HepG2 (cell line): ENCODE measurements around the gene FASTK. TPM values are rescaled to one million over a fixed set of nuclear protein-coding genes. Genes with fewer than 3 reads are reported as not detected.

ENCODE experiments used
- ARHGAP35 ChIP-seq: sonication (generic); formaldehyde crosslinking; IDR thresholded peaks from 2 replicates; pipeline ENCODE4 v1.9.0; 2022; ENCODE audit warnings: mild to moderate bottlenecking, inconsistent platforms, moderate library complexity, missing genetic modification reagents, borderline replicate concordance
- ARID2 ChIP-seq: sonication (generic); formaldehyde crosslinking; IDR thresholded peaks from 2 replicates; pipeline ENCODE4 v1.8.1; 2022; ENCODE audit warnings: mild to moderate bottlenecking, missing genetic modification reagents, borderline replicate concordance
- ATF6 ChIP-seq: sonication (generic); formaldehyde crosslinking; conservative IDR thresholded peaks from 2 replicates; pipeline ENCODE4 v1.4.0; 2020; ENCODE audit warnings: missing genetic modification reagents
- ETV6 ChIP-seq: sonication (generic); formaldehyde crosslinking; conservative IDR thresholded peaks from 2 replicates; pipeline ENCODE4 v1.4.0; 2020; ENCODE audit warnings: missing genetic modification reagents
- FOXM1 ChIP-seq: sonication (generic); formaldehyde crosslinking; IDR thresholded peaks from 2 replicates; pipeline ENCODE4 v1.5.0; 2020; ENCODE audit warnings: missing genetic modification reagents
- GABPB1 ChIP-seq: IDR thresholded peaks from 2 replicates; pipeline ENCODE4 v1.6.1; 2016; ENCODE audit warnings: mild to moderate bottlenecking, missing genetic modification reagents, moderate library complexity, missing compliant biosample characterization
- GTF3A ChIP-seq: sonication (generic); formaldehyde crosslinking; conservative IDR thresholded peaks from 2 replicates; pipeline ENCODE4 v1.4.0; 2020; ENCODE audit warnings: mild to moderate bottlenecking, missing genetic modification reagents
- HBP1 ChIP-seq: IDR thresholded peaks from 2 replicates; pipeline ENCODE4 v1.6.1; 2016; ENCODE audit warnings: low read depth, control low read depth
- HNF4G ChIP-seq, 2 experiments: sonication (generic) in 1 of 2; formaldehyde crosslinking in 1 of 2; IDR thresholded peaks; 2 replicates each; pipeline versions ENCODE4 v1.4.0 to v1.6.1; 2011 to 2020; ENCODE audit warnings: borderline replicate concordance in 2 of 2, low read depth in 2 of 2, mild to moderate bottlenecking in 2 of 2, low read length in 1 of 2, missing genetic modification reagents in 1 of 2, moderate library complexity in 1 of 2
- HNRNPLL ChIP-seq: fragments of 200-400 bp; formaldehyde crosslinking; IDR thresholded peaks from 2 replicates; pipeline ENCODE4 v1.6.1; 2017; ENCODE audit warnings: mild to moderate bottlenecking, low read depth, low read length; ENCODE audit not compliant: poor library complexity, severe bottlenecking
- NCOA1 ChIP-seq: sonication (generic); formaldehyde crosslinking; IDR thresholded peaks from 2 replicates; pipeline ENCODE4 v1.9.0; 2021; ENCODE audit warnings: missing genetic modification reagents
- NFE2L2 ChIP-seq: fragments of 150-350 bp; IDR thresholded peaks from 2 replicates; pipeline ENCODE4 v1.6.1; 2014; ENCODE audit warnings: low read length
- POGK ChIP-seq: sonication (generic); formaldehyde crosslinking; conservative IDR thresholded peaks from 2 replicates; pipeline ENCODE4 v1.8.0; 2022; ENCODE audit warnings: mild to moderate bottlenecking, moderate library complexity, missing genetic modification reagents
- POLR2A ChIP-seq, 2 experiments: IDR thresholded peaks; 2 replicates each; pipeline ENCODE4 v1.6.1; 2011; ENCODE audit warnings: low read depth in 2 of 2, low read length in 2 of 2, mild to moderate bottlenecking in 1 of 2, moderate library complexity in 1 of 2; ENCODE audit not compliant: insufficient read depth in 1 of 2
- WIZ ChIP-seq: sonication (generic); formaldehyde crosslinking; IDR thresholded peaks from 2 replicates; pipeline ENCODE4 v1.5.1; 2020; ENCODE audit warnings: mild to moderate bottlenecking, missing genetic modification reagents
- ZC3H13 ChIP-seq: sonication (generic); formaldehyde crosslinking; IDR thresholded peaks from 2 replicates; pipeline ENCODE4 v1.8.1; 2023; ENCODE audit warnings: mild to moderate bottlenecking, missing genetic modification reagents, moderate library complexity
- ZNF232 ChIP-seq: sonication (generic); formaldehyde crosslinking; IDR thresholded peaks from 2 replicates; pipeline ENCODE4 v1.4.0; 2020; ENCODE audit warnings: missing genetic modification reagents, borderline replicate concordance
- ZNF580 ChIP-seq: IDR thresholded peaks from 2 replicates; pipeline ENCODE4 v1.6.1; 2016; ENCODE audit warnings: low read depth, borderline replicate concordance
- ZNF720 ChIP-seq: sonication (generic); formaldehyde crosslinking; IDR thresholded peaks from 2 replicates; pipeline ENCODE4 v1.4.0; 2020; ENCODE audit warnings: missing genetic modification reagents
- polyA plus RNA-seq, 8 experiments: library from polyadenylated mRNA; depleted of rRNA in 3 of 8; stranded (reverse) in 7 of 8; unstranded in 1 of 8; fragments of >200 nt; fragmentation: Illumina TruSeq in 4 of 8; extraction: Trizol in 4 of 8; gene quantifications; 2 replicates each; pipeline versions ENCODE4 v1.2.1 to v1.2.3, GENCODE V29; 2011 to 2016; ENCODE audit warnings: low read depth in 4 of 8, missing spikeins in 1 of 8, mixed read lengths in 1 of 8; ENCODE audit not compliant: insufficient read depth in 1 of 8
- total RNA-seq, 5 experiments: library from RNA; depleted of rRNA; stranded (reverse); fragments of >200 nt; fragmentation: Illumina TruSeq; extraction: Trizol; gene quantifications; 2 replicates each; pipeline ENCODE4 v1.2.3, GENCODE V29; 2016; ENCODE audit warnings: low read depth in 1 of 5

The FASTK gene
- total and polyA plus RNA-seq, 2 of the 13 experiments (the other 11 are each of a cell fraction or from before 2014, with no cell fraction given), result 52.9 to 55.7 TPM

- TF ChIP-seq POGK (CRISPR knock-in tag) (peak; percentile 80), ARID2 (CRISPR knock-in tag) (0 out of 2 replicates have a peak, but pooled peaks have one; percentile 36), ETV6 (no peak), NFE2L2 (no peak; the same call in 1 of the 2 replicates), ZC3H13 (CRISPR knock-in tag) (no peak), HNF4G (IDR thresholded peaks at IDR 0.05; ENCODE audit: borderline replicate concordance, low read depth, low read length) (no peak), HNF4G (CRISPR knock-in tag; IDR thresholded peaks at IDR 0.05; ENCODE audit: borderline replicate concordance, low read depth) (no peak), FOXM1 (CRISPR knock-in tag) (no peak), WIZ (CRISPR knock-in tag) (no peak), NCOA1 (CRISPR knock-in tag) (no peak), GTF3A (CRISPR knock-in tag) (no peak), ZNF720 (CRISPR knock-in tag) (no peak), ZNF232 (peak; percentile 61; the same call in 1 of the 2 replicates), ZNF580 (CRISPR knock-in tag) (0 out of 2 replicates have a peak, but pooled peaks have one; percentile 28), ARHGAP35 (CRISPR knock-in tag) (no peak), POLR2A (IDR thresholded peaks at IDR 0.05; ENCODE audit: insufficient read depth in 1 of 2, low read depth in 2 of 2, low read length in 2 of 2) (peak in 1 of 2 experiments; percentile 76; a peak in 2 of 4 replicates), HBP1 (CRISPR knock-in tag) (peak; percentile 48; the same call in 1 of the 2 replicates), GABPB1 (CRISPR knock-in tag) (peak; percentile 97), ATF6 (CRISPR knock-in tag) (no peak), HNRNPLL (peak; percentile 76)
Measured at GRCh38 chr7:151057989-151058780, 22.4 kb downstream of the FASTK start (continued).
